Peyer's patch (tissue), 4 donors: ENCODE results near the gene FAM187B. TPM values are rescaled to one million over a fixed set of nuclear protein-coding genes. Genes with fewer than 3 reads are reported as not detected.

Experiments used
- DNase-seq, 3 donors: peaks; one replicate each; pipeline ENCODE4 v3.0.0-alpha.2; 2017 to 2019
- H3K27ac ChIP-seq, 4 donors: fragments of 200-600 bp; sonication (generic); one replicate each; pipeline ENCODE4 v1.5.1; 2016 to 2019
- H3K27me3 ChIP-seq, 2 donors: fragments of 200-600 bp; sonication (generic); one replicate each; pipeline ENCODE4 v1.5.1; 2019
- H3K36me3 ChIP-seq, 3 donors: fragments of 200-600 bp; sonication (generic); one replicate each; pipeline ENCODE4 v1.5.1; 2016 to 2019
- H3K4me1 ChIP-seq, 4 donors: fragments of 200-600 bp; sonication (generic); one replicate each; pipeline ENCODE4 v1.5.1; 2016 to 2019
- H3K4me3 ChIP-seq, 4 donors: fragments of 200-600 bp; sonication (generic); 1 replicate in 3 of 4; 2 replicates in 1 of 4; pipeline ENCODE4 v1.5.1; 2016 to 2019; ENCODE audit warnings: mild to moderate bottlenecking in 1 of 4
- H3K9me3 ChIP-seq, 4 donors: fragments of 200-600 bp; sonication (generic); one replicate each; pipeline ENCODE4 v1.5.1; 2016 to 2019; ENCODE audit warnings: mild to moderate bottlenecking in 1 of 4
- CTCF ChIP-seq, 6 experiments: fragments of 450-650 bp in 4 of 6; fragments of 200-600 bp in 2 of 6; sonication (generic) in 1 of 6; IDR thresholded peaks; one replicate each; pipeline ENCODE4 v1.5.1; 2017 to 2019; ENCODE audit warnings: antibody characterized with exemption in 6 of 6, mild to moderate bottlenecking in 3 of 6, moderate library complexity in 1 of 6
- POLR2A ChIP-seq, 2 donors: fragments of 450-650 bp; IDR thresholded peaks; one replicate each; pipeline ENCODE4 v1.5.1; 2017; ENCODE audit warnings: antibody characterized with exemption in 2 of 2, mild to moderate bottlenecking in 2 of 2, moderate library complexity in 2 of 2
- total RNA-seq, 4 donors: library from RNA; depleted of rRNA; stranded (reverse); fragments of >200 nt; gene quantifications; one replicate each; pipeline ENCODE4 v1.1.0, GENCODE V29; 2016

FAM187B gene
- total RNA-seq, 4 donors from 2014 or later = not detected

DNA sequence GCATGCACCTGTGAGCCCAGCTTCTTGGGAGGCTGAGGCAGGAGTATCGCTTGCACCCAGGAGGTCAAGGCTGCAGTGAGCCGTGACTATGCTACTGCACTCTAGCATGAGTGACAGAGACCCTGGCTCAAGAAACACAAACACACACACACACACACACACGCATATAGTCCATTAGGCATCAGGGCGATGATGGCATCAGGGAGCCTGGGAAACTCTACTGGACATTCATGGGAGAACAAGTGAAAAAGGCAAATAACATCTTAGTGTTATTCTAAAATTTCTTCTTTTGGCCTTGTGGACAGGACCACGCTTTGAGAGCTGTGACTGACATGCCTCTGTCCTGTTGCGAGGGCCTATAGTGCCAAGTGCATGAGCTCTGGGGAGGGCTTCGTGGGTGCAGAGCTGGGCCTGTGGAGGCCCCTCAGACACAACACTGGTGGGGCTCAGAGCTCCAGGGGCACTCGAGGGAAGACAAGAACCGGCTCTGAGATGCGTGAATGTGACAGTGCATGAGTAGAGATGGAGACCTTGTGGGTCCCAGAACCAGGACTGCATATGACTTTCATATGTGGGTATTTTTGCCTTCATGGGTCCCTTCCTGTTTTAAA lies 32.3 kb upstream of the FAM187B start:
- peaks cover 0 to 24% (median 0%) of the 10 kb centered on the region in 3 donors for H3K36me3 ChIP-seq

DNA sequence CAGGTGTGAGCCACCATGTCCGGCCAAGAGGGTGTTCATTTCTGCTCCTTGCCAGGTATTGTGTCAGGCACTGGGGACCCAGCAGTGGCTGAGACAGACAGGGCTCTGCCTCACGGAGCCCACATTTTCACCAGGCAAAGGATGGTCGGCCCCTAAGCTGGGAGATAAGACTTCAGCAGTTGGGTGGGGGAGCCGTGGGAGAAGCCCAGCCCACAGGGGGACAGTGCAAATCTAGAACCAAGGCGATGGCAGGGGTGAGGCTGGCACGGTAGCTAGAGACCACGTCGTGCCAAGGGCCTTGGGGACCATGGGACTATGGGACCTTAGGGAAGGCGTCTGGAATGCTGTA lies 28.5 kb upstream of the FAM187B start:
- no peaks in the 10 kb centered on the region for H3K27me3 ChIP-seq
- H3K27ac ChIP-seq = no peak overlapping the region
- H3K4me3 ChIP-seq = no peak overlapping the region
- H3K36me3 ChIP-seq = peaks cover 0 to 46% (median 0%) of the 10 kb centered on the region in 3 donors
- H3K9me3 ChIP-seq = no peaks in the 10 kb centered on the region
- no peak for TF ChIP-seq POLR2A (IDR thresholded peaks at IDR 0.05)
- TF ChIP-seq CTCF (IDR thresholded peaks at IDR 0.05) = no peak
- no peaks in the 10 kb centered on the region for H3K4me1 ChIP-seq
- DNase-seq = peak in 2 of 3 donors; percentile 7 to 34

More for the DNA sequence above, 32.3 kb upstream of the FAM187B start:
- peak; percentile 9 to 31 (median 22) for DNase-seq
- H3K4me1 ChIP-seq = peaks cover 0 to 8% (median 0%) of the 10 kb centered on the region in 4 donors
- TF ChIP-seq POLR2A (IDR thresholded peaks at IDR 0.05) (no peak), CTCF (IDR thresholded peaks at IDR 0.05) (no peak)
- no peak overlapping the region for H3K4me3 ChIP-seq
- H3K27me3 ChIP-seq = no peaks in the 10 kb centered on the region
- H3K27ac ChIP-seq = no peak overlapping the region
- H3K9me3 ChIP-seq = no peaks in the 10 kb centered on the region

DNA sequence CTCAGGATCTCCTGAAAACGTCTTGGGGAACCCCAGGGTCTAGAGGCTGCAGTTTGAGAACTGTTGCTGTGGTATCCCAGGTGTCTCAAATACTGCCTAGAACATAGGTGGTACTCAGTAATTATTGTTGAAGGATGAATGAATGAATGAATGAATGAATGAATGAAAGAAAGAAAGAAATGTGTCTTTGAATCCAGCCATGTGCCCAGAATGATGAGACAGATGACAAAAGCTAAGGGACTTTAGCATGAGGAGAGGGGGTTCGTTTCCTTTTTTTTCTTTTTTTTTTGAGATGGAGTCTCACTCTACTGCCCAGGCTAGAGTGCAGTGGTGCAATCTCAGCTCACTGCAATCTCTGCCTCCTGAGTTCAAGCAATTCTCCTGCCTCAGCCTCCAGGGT lies 28.0 kb upstream of the FAM187B start:
- Histone ChIP-seq H3K4me3 (no peak overlapping the region), H3K9me3 (no peaks in the 10 kb centered on the region), H3K4me1 (no peaks in the 10 kb centered on the region), H3K36me3 (peaks cover 0 to 40% (median 0%) of the 10 kb centered on the region in 3 donors), H3K27me3 (no peaks in the 10 kb centered on the region), H3K27ac (no peak overlapping the region)
- no peak for TF ChIP-seq POLR2A (IDR thresholded peaks at IDR 0.05)
- no peak for TF ChIP-seq CTCF (IDR thresholded peaks at IDR 0.05)
- DNase-seq = no peak

DNA sequence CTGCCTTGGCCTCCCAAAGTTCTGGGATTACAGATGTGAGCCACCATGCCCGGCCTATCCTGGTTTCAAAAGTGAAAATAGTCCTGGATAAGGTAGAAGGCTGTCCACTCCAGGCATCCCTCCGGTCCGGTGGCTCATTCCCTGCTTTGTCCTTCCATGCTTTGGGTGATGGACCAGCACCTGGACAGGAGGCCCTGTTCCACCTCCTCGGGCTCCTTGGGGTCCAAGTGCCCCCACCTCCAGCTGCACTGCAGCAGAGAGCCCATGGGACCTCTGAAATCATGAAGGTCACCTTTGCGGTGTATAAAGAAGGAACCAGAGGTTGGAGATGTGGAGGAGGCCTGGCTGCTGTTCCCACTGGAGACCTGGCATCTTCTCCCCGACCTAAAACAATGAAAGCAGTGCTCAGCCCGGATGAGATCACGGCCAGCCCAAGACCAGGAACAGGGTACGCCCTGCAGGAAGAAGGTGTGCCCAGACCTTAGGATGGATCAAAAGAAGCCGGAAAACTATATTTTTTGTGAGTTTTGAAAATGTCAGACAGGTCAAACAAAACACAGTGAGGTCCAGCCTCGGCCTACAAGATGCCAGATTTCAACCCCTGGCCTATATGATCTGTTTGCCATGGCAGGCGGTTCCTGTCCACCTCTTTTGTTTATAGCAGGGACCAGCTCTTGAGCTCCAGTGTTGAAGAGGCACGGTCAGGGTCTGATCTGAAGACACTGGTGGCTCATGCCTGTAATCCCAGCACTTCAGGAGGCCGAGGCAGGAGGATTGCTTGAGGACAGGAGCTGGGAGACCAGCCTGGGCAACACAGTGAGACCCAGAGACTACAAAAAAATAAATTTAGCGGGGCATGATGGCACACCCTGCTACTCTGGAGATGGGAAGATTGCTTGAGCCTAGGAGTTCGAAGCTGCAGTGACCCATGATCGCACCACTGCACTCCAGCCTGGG lies 26.1 kb upstream of the FAM187B start:
- Histone ChIP-seq H3K9me3 (no peaks in the 10 kb centered on the region), H3K27ac (peak overlapping the region in 1 of 4 donors; percentile 30), H3K4me3 (no peak overlapping the region), H3K36me3 (peaks cover 0 to 42% (median 0%) of the 10 kb centered on the region in 3 donors), H3K4me1 (peaks cover 0 to 14% (median 0%) of the 10 kb centered on the region in 4 donors), H3K27me3 (no peaks in the 10 kb centered on the region)
- peak in 2 of 3 donors; percentile 13 to 27 for DNase-seq
- TF ChIP-seq CTCF (IDR thresholded peaks at IDR 0.05) (no peak), POLR2A (IDR thresholded peaks at IDR 0.05) (no peak)

DNA sequence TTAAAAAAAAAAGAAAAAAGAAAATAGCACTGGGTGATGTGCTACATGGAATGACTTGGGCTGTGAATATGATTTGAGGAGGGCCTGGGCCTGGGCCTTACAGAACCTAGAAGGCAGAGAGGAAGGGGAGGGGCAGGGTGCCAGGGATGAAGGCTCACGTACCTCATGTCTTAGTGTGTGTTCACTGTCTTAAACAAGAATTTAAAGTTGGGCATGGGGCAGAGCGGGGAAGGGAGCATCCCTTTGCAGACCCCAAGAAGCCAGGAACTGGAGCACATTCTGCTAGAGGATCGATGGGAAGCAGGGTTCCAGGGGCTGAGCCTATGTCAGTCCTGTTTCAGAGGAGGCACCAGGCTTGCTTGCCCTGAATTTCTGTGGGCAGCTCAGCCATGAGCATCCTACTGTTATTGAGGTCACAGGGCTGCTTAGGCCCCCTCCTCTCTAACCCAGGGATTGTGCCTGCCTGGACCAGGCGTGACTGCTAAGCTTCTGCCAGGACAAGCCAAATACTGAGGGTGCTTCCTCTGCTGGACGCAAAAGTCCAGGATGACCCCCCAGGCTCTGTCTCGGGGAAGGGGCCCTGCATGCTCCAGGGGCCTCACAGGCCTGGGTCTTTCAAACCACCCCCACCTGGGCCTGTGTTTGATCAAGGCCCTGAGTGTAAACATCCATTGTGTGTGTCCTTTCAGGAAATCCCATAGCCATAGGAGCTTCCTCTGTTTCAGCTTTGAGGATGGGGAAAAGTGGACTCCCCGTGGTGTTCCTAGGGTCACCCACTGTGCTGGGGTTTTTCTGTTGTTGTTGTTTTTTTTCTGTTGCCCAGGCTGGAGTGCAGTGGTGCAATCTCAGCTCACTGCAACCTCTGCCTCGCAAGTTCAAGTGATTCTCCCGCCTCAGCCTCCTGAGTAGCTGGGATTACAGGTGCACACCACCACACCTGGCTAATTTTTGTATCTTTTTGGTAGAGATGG lies 25.1 kb upstream of the FAM187B start:
- peaks cover 0 to 36% (median 0%) of the 10 kb centered on the region in 3 donors for H3K36me3 ChIP-seq
- TF ChIP-seq CTCF (IDR thresholded peaks at IDR 0.05) (no peak), POLR2A (IDR thresholded peaks at IDR 0.05) (no peak)
- H3K9me3 ChIP-seq = no peaks in the 10 kb centered on the region
- DNase-seq = peak in 2 of 3 donors; percentile 9 to 36
- peaks cover 0 to 19% (median 0%) of the 10 kb centered on the region in 4 donors for H3K4me1 ChIP-seq
- H3K4me3 ChIP-seq = no peak overlapping the region
- no peaks in the 10 kb centered on the region for H3K27me3 ChIP-seq
- peak overlapping the region in 1 of 4 donors; percentile 30 for H3K27ac ChIP-seq
